ENCODE data around the gene GNAS. TPM values are rescaled to one million over a fixed set of nuclear protein-coding genes. Genes with fewer than 3 reads are reported as not detected.

GNAS gene
- total RNA-seq, 4 donors from 2014 or later: 513 to 854 (median 781) TPM

- ATAC-seq (no peak), DNase-seq (no peak)
- TF ChIP-seq POLR2A (IDR thresholded peaks at IDR 0.05) (no peak), CTCF (IDR thresholded peaks at IDR 0.05 in 4 of 5, conservative IDR thresholded peaks at IDR 0.05 in 1 of 5) (no peak)
- intact Hi-C loops (cut with DNase I; ENCODE audit: low total_unique reads) (no loop called here), in situ Hi-C loops (cut with MboI; ENCODE audit: low sequenced_read_pairs in 4 of 4) (no loop called here)
- H3K27ac ChIP-seq: no peak overlapping the region
- no peaks in the 10 kb centered on the region for H3K4me1 ChIP-seq
- H3K36me3 ChIP-seq: no peaks in the 10 kb centered on the region
- no peaks in the 10 kb centered on the region for H3K9me3 ChIP-seq
- H3K4me3 ChIP-seq: no peak overlapping the region
- H3K27me3 ChIP-seq: peaks cover 0 to 4% (median 4%) of the 10 kb centered on the region in 3 donors
These were observed 37.1 kb upstream of the GNAS start for GRCh38 chr20:58815448-58815847.

GRCh38 chr20:58816051-58816450, 36.5 kb upstream of the GNAS start:
- in situ Hi-C loops (cut with MboI; ENCODE audit: low sequenced_read_pairs in 4 of 4): no loop called here

GRCh38 chr20:58816957-58817651, 35.4 kb upstream of the GNAS start:
- no peaks in the 10 kb centered on the region for H3K4me1 ChIP-seq
- intact Hi-C loops (cut with DNase I; ENCODE audit: low total_unique reads) (no loop called here), in situ Hi-C loops (cut with MboI; ENCODE audit: low sequenced_read_pairs in 4 of 4) (no loop called here)
- no peaks in the 10 kb centered on the region for H3K27me3 ChIP-seq
- no peaks in the 10 kb centered on the region for H3K9me3 ChIP-seq
- ATAC-seq: no peak
- TF ChIP-seq POLR2A (IDR thresholded peaks at IDR 0.05): no peak
- no peak for TF ChIP-seq CTCF (IDR thresholded peaks at IDR 0.05 in 4 of 5, conservative IDR thresholded peaks at IDR 0.05 in 1 of 5)
- no peak overlapping the region for H3K4me3 ChIP-seq
- H3K36me3 ChIP-seq: no peaks in the 10 kb centered on the region
- H3K27ac ChIP-seq: no peak overlapping the region
- no peak for DNase-seq

More at GRCh38 chr20:58816051-58816450, 36.5 kb upstream of the GNAS start:
- Histone ChIP-seq H3K27me3 (peaks cover 0 to under 1% (median 0%) of the 10 kb centered on the region in 3 donors), H3K4me3 (no peak overlapping the region), H3K36me3 (no peaks in the 10 kb centered on the region), H3K27ac (no peak overlapping the region), H3K4me1 (no peaks in the 10 kb centered on the region), H3K9me3 (no peaks in the 10 kb centered on the region)
- no peak for ATAC-seq
- no peak for DNase-seq
- no peak for TF ChIP-seq POLR2A (IDR thresholded peaks at IDR 0.05)
- TF ChIP-seq CTCF (IDR thresholded peaks at IDR 0.05 in 4 of 5, conservative IDR thresholded peaks at IDR 0.05 in 1 of 5): no peak
- intact Hi-C loops (cut with DNase I; ENCODE audit: low total_unique reads): no loop called here

- DNase-seq: no peak
- in situ Hi-C loops (cut with MboI; ENCODE audit: low sequenced_read_pairs in 4 of 4): no loop called here
- no peak for TF ChIP-seq CTCF (IDR thresholded peaks at IDR 0.05 in 4 of 5, conservative IDR thresholded peaks at IDR 0.05 in 1 of 5)
- TF ChIP-seq POLR2A (IDR thresholded peaks at IDR 0.05): no peak
- Histone ChIP-seq H3K27me3 (no peaks in the 10 kb centered on the region), H3K36me3 (no peaks in the 10 kb centered on the region), H3K27ac (no peak overlapping the region), H3K4me3 (no peak overlapping the region), H3K4me1 (peaks cover 0 to 3% of the 10 kb centered on the region in 2 donors), H3K9me3 (no peaks in the 10 kb centered on the region)
- no peak for ATAC-seq
- intact Hi-C loops (cut with DNase I; ENCODE audit: low total_unique reads): no loop called here
These were observed 34.8 kb upstream of the GNAS start for GRCh38 chr20:58817748-58818147.
